Hepatocyte (in vitro differentiated cells): Measurements from ENCODE around the gene PTRHD1. TPM values are rescaled to one million over a fixed set of nuclear protein-coding genes. Genes with fewer than 3 reads are reported as not detected.

Source experiments
- DNase-seq: peaks from one replicate; pipeline ENCODE4 v3.0.0-alpha.2; 2016; ENCODE audit warnings: low spot score
- H2AFZ ChIP-seq: fragments of 200-600 bp; sonication (generic); 2 replicates; pipeline ENCODE4 v1.6.0; 2016; ENCODE audit warnings: antibody characterized with exemption, mild to moderate bottlenecking
- H3K27ac ChIP-seq: fragments of 200-600 bp; sonication (generic); 2 replicates; pipeline ENCODE4 v1.5.1; 2016; ENCODE audit warnings: mild to moderate bottlenecking
- H3K27me3 ChIP-seq: fragments of 200-600 bp; sonication (generic); 2 replicates; pipeline ENCODE4 v1.6.1; 2016
- H3K36me3 ChIP-seq: fragments of 200-600 bp; sonication (generic); replicated peaks from 2 replicates; pipeline ENCODE4 v1.5.1; 2016; ENCODE audit warnings: low read depth; ENCODE audit not compliant: insufficient read depth
- H3K4me1 ChIP-seq: fragments of 200-600 bp; sonication (generic); 2 replicates; pipeline ENCODE4 v1.5.1; 2016; ENCODE audit warnings: mild to moderate bottlenecking, moderate library complexity; ENCODE audit not compliant: insufficient read depth
- H3K4me2 ChIP-seq: fragments of 200-600 bp; sonication (generic); 2 replicates; pipeline ENCODE4 v1.6.0; 2016
- H3K4me3 ChIP-seq: fragments of 200-600 bp; sonication (generic); 2 replicates; pipeline ENCODE4 v1.5.1; 2016; ENCODE audit warnings: mild to moderate bottlenecking
- H3K79me2 ChIP-seq: fragments of 200-600 bp; sonication (generic); 2 replicates; pipeline ENCODE4 v1.6.0; 2017; ENCODE audit warnings: mild to moderate bottlenecking
- H3K9me2 ChIP-seq: fragments of 200-600 bp; sonication (generic); replicated peaks from 2 replicates; pipeline ENCODE4 v1.6.0; 2017; ENCODE audit warnings: mild to moderate bottlenecking; ENCODE audit not compliant: insufficient read depth
- H3K9me3 ChIP-seq: fragments of 200-600 bp; sonication (generic); 2 replicates; pipeline ENCODE4 v1.5.1; 2016; ENCODE audit warnings: low read depth, mild to moderate bottlenecking
- H4K20me1 ChIP-seq: fragments of 200-600 bp; sonication (generic); 2 replicates; pipeline ENCODE4 v1.6.0; 2016; ENCODE audit warnings: mild to moderate bottlenecking; ENCODE audit not compliant: insufficient read depth, poor library complexity, severe bottlenecking
- EZH2 ChIP-seq: fragments of 200-600 bp; sonication (generic); IDR thresholded peaks from 2 replicates; pipeline ENCODE4 v1.6.1; 2016; ENCODE audit warnings: antibody characterized with exemption, mild to moderate bottlenecking, borderline replicate concordance
- EZH2phosphoT487 ChIP-seq: fragments of 200-600 bp; sonication (generic); IDR thresholded peaks from one replicate; pipeline ENCODE4 v1.6.1; 2018; ENCODE audit warnings: antibody characterized with exemption, mild to moderate bottlenecking, low read depth, moderate library complexity; ENCODE audit not compliant: unreplicated experiment, severe bottlenecking
- WGBS: methylation state at CpG from one replicate; pipeline ENCODE4 v1.1.6; 2016; ENCODE audit warnings: low lambda C conversion rate; ENCODE audit errors: missing lambda C conversion rate; 5-methylcytosine and 5-hydroxymethylcytosine counted together
- polyA plus RNA-seq: library from polyadenylated mRNA; unstranded; fragments of >200 nt; fragmentation: Nextera tagmentation; extraction: Ambion mirVana; gene quantifications from 2 replicates; pipeline ENCODE4 v1.2.1, GENCODE V29; 2016
- total RNA-seq: library from RNA; depleted of rRNA; stranded (reverse); fragments of >200 nt; gene quantifications from 2 replicates; pipeline ENCODE4 v1.2.3, GENCODE V29; 2014
- TF ChIP-seq, protein P1 (sequence below): fragments of 200-600 bp; sonication (generic); IDR thresholded peaks from 2 replicates; pipeline ENCODE4 v1.5.1; 2016; ENCODE audit warnings: antibody characterized with exemption, mild to moderate bottlenecking; ENCODE audit not compliant: poor library complexity

PTRHD1 gene
- total RNA-seq (40.5 and 47.8 TPM in 2 replicates), polyA plus RNA-seq (61.1 and 63.6 TPM in 2 replicates)

DNA sequence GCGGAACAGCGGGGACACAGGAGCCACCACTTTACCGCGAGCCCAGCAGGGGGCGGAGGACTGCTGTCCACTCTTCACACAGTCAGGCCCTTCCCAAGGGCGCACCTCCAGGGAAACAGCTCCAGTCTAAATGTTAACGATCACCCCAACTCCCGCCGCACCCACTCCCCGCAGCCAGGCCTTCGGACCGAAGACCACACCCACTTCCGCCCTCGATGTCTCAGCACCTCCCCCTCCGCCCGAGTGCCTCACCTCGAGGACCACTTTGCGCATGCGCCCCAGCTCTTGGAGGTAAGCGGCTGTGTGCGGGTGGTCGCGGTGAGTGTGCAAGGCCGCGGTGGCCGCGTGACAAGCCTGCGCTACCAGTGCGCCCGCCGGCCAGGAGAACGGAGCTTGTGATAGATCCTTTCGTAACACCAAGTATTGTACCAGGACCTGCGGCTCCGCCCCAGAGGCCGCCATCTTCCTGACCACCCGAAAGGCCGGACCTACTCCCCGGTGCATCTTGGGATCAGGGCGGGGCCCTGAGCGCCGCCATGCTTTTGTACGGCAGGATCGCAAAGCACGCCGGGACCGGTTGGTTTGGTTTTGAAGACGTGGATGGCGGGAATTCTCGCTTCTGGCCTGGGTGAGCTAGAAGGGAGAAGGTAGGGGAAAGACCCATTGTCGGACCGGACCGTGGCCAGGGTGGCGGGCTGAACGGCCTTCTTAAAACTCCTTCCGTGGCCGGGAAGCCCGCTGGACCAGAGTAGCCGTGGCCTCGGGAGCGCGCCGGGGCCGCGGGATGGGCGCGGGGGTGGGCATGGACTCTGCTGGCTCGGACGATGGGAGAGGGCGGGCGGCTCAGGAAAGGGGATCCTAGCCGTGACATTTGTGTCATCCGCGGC lies at the start of gene PTRHD1, which contains the start of gene CENPO:
PTRHD1 (minus strand) TSS at position 518 of the 887 bp plus-strand sequence; CDS start at position 504, 14 bp downstream.
CENPO (plus strand) TSS at position 552 of the 887 bp plus-strand sequence. CDS start 495 bp downstream, outside the sequence.
- WGBS: 1% methylated on average over 74 of the region's 74 CpGs

GRCh38 chr2:24842081-24843050 lies 49.2 kb upstream of the PTRHD1 start:
- TF ChIP-seq, protein P1, sequence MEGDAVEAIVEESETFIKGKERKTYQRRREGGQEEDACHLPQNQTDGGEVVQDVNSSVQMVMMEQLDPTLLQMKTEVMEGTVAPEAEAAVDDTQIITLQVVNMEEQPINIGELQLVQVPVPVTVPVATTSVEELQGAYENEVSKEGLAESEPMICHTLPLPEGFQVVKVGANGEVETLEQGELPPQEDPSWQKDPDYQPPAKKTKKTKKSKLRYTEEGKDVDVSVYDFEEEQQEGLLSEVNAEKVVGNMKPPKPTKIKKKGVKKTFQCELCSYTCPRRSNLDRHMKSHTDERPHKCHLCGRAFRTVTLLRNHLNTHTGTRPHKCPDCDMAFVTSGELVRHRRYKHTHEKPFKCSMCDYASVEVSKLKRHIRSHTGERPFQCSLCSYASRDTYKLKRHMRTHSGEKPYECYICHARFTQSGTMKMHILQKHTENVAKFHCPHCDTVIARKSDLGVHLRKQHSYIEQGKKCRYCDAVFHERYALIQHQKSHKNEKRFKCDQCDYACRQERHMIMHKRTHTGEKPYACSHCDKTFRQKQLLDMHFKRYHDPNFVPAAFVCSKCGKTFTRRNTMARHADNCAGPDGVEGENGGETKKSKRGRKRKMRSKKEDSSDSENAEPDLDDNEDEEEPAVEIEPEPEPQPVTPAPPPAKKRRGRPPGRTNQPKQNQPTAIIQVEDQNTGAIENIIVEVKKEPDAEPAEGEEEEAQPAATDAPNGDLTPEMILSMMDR: no peak
- no peak for TF ChIP-seq EZH2
- no peaks in the 10 kb centered on the region for H3K36me3 ChIP-seq
- H3K27ac ChIP-seq: no peak overlapping the region
- H3K27me3 ChIP-seq: no peaks in the 10 kb centered on the region
- DNase-seq: no peak
- no peaks in the 10 kb centered on the region for H4K20me1 ChIP-seq
- H3K4me2 ChIP-seq: no peak overlapping the region
- H3K9me2 ChIP-seq: no peaks in the 10 kb centered on the region
- no peak overlapping the region for H3K4me3 ChIP-seq
- no peaks in the 10 kb centered on the region for H3K79me2 ChIP-seq
- 95% methylated on average over 39 of the region's 39 CpGs for WGBS
- H3K9me3 ChIP-seq: no peaks in the 10 kb centered on the region
- no peak overlapping the region for H2AFZ ChIP-seq
- H3K4me1 ChIP-seq: no peaks in the 10 kb centered on the region

More for the DNA sequence above, at the start of gene PTRHD1, which contains the start of gene CENPO:
- no peaks in the 10 kb centered on the region for H4K20me1 ChIP-seq
- H3K27ac ChIP-seq: peak within 1 kb of the TSS; percentile 99
- TF ChIP-seq, protein P1: peak; percentile 65
- no peak for TF ChIP-seq EZH2
- no peaks in the 10 kb centered on the region for H3K9me2 ChIP-seq
- peak within 1 kb of the TSS; percentile 65 for H2AFZ ChIP-seq
- peak within 1 kb of the TSS; percentile 61 for H3K4me3 ChIP-seq
- H3K4me2 ChIP-seq: peak within 1 kb of the TSS; percentile 83
- H3K9me3 ChIP-seq: no peaks in the 10 kb centered on the region
- no peaks in the 10 kb centered on the region for H3K36me3 ChIP-seq
- H3K79me2 ChIP-seq: peaks cover 48% of the 10 kb centered on the region
- H3K4me1 ChIP-seq: peaks cover 4% of the 10 kb centered on the region
- DNase-seq: peak; percentile 99
- no peaks in the 10 kb centered on the region for H3K27me3 ChIP-seq

DNA sequence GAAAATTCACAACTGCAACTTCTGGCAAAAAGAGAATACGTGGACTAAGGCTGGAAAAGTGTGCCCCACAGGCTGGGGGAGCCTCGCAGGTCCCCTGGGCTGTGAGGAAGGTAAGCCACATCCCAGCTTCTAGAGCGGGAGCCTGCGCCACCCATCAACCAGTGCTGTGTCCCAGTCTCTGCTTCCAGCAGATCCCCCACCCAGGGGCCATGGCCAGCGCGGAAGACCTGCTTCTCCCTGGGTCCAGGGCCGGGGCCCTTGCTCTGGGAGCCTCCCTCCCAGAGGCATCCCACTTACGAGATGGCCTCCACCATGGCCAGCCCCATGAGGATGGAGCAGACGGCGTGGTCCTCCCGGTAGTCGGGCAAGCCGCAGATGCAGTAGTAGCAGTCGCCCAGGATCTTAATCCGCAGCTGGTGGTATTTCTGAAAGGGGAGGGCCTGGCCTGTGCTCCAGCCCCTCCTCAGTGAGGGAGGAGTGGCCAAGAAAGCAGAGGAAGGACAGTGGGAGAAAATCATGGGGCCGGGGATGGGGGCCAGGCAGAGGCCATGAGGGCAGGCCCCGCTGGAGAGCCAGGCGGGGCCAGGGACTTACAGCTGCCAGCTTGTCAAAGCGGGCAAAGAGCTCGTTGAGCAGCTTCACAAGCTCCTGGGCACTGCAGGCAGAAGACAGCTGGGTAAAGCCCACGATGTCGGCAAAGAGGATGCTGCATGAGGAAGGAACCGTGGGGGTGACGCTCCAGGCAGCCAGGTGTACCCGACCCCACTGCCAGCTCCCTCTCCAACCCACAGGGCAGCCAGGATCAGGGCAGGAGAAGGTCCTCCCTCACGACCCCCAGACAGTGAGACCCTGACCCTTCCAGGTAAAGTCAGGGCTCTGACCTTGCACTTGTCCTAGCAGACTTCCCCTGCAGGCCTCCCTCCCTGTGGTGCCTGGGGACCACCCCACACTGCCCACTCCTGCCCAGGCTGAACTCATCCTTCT lies 48.1 kb upstream of the PTRHD1 start:
- no peak for TF ChIP-seq EZH2
- TF ChIP-seq, protein P1: no peak
- TF ChIP-seq EZH2phosphoT487: no peak
- H3K79me2 ChIP-seq: no peaks in the 10 kb centered on the region
- H2AFZ ChIP-seq: no peak overlapping the region
- no peaks in the 10 kb centered on the region for H3K9me2 ChIP-seq
- no peak overlapping the region for H3K4me3 ChIP-seq
- no peak overlapping the region for H3K4me2 ChIP-seq
- no peak for DNase-seq
- H3K4me1 ChIP-seq: no peaks in the 10 kb centered on the region
- H4K20me1 ChIP-seq: no peaks in the 10 kb centered on the region
- no peak overlapping the region for H3K27ac ChIP-seq
- H3K36me3 ChIP-seq: no peaks in the 10 kb centered on the region
- H3K27me3 ChIP-seq: no peaks in the 10 kb centered on the region
- H3K9me3 ChIP-seq: no peaks in the 10 kb centered on the region
- 94% methylated on average over 25 of the region's 26 CpGs for WGBS
